Parathyroid adenoma (tissue), 2 donors: ENCODE measurements around the gene FRAT2.

Experiments
- H2AFZ ChIP-seq: fragments of 300-600 bp; sonication (generic); one replicate; pipeline ENCODE4 v1.7.0; 2017; ENCODE audit warnings: antibody characterized with exemption, mild to moderate bottlenecking
- H3K27ac ChIP-seq: fragments of 300-600 bp; sonication (generic); one replicate; pipeline ENCODE4 v1.7.0; 2017
- H3K27me3 ChIP-seq: fragments of 300-600 bp; sonication (generic); one replicate; pipeline ENCODE4 v1.7.0; 2017; ENCODE audit warnings: low read length; ENCODE audit not compliant: control insufficient read depth, insufficient read depth
- H3K36me3 ChIP-seq: fragments of 300-600 bp; sonication (generic); one replicate; pipeline ENCODE4 v1.7.0; 2017; ENCODE audit warnings: low read length; ENCODE audit not compliant: control insufficient read depth, insufficient read depth
- H3K4me1 ChIP-seq: fragments of 300-600 bp; sonication (generic); one replicate; pipeline ENCODE4 v1.7.0; 2017; ENCODE audit warnings: control low read depth
- H3K4me2 ChIP-seq: fragments of 300-600 bp; sonication (generic); one replicate; pipeline ENCODE4 v1.7.0; 2017; ENCODE audit warnings: low read length
- H3K4me3 ChIP-seq: fragments of 300-600 bp; sonication (generic); one replicate; pipeline ENCODE4 v1.7.0; 2017; ENCODE audit warnings: low read depth, low read length
- H3K79me2 ChIP-seq: fragments of 300-600 bp; sonication (generic); one replicate; pipeline ENCODE4 v1.7.0; 2017; ENCODE audit warnings: control low read depth
- H3K9ac ChIP-seq: fragments of 300-600 bp; sonication (generic); one replicate; pipeline ENCODE4 v1.7.0; 2017; ENCODE audit warnings: mild to moderate bottlenecking
- H3K9me3 ChIP-seq: fragments of 300-600 bp; sonication (generic); one replicate; pipeline ENCODE4 v1.7.0; 2017; ENCODE audit warnings: low read length; ENCODE audit not compliant: control insufficient read depth
- CTCF ChIP-seq: fragments of 300-600 bp; sonication (generic); IDR thresholded peaks from one replicate; pipeline ENCODE4 v1.7.0; 2017; ENCODE audit warnings: antibody characterized with exemption, mild to moderate bottlenecking
- donor health status: primary hyperparathyroidism.

Gene FRAT2

GRCh38 chr10:97334370-97335175, at the start of gene FRAT2:
FRAT2 (minus strand) TSS chr10:97334729; CDS start chr10:97334572, 157 bp downstream.
- H3K36me3 ChIP-seq = no peaks in the 10 kb centered on the region
- peak within 1 kb of the TSS; percentile 97 for H3K27ac ChIP-seq
- TF ChIP-seq CTCF = no peak
- peaks cover 22% of the 10 kb centered on the region for H3K4me1 ChIP-seq
- H2AFZ ChIP-seq = peak within 1 kb of the TSS; percentile 99
- H3K79me2 ChIP-seq = peaks cover 7% of the 10 kb centered on the region
- H3K9me3 ChIP-seq = no peaks in the 10 kb centered on the region
- H3K9ac ChIP-seq = peak within 1 kb of the TSS; percentile 81
- H3K4me3 ChIP-seq = peak within 1 kb of the TSS; percentile 84
- H3K27me3 ChIP-seq = no peaks in the 10 kb centered on the region
- peak within 1 kb of the TSS; percentile 95 for H3K4me2 ChIP-seq

- Histone ChIP-seq H3K4me2 (no peak overlapping the region), H3K9me3 (no peaks in the 10 kb centered on the region), H3K36me3 (no peaks in the 10 kb centered on the region), H2AFZ (no peak overlapping the region), H3K27ac (no peak overlapping the region), H3K27me3 (no peaks in the 10 kb centered on the region), H3K79me2 (no peaks in the 10 kb centered on the region), H3K4me3 (no peak overlapping the region), H3K4me1 (no peaks in the 10 kb centered on the region), H3K9ac (no peak overlapping the region)
- no peak for TF ChIP-seq CTCF
Observed at GRCh38 chr10:97384156-97384555, 49.6 kb upstream of the FRAT2 start.

GRCh38 chr10:97383159-97383558, 48.6 kb upstream of the FRAT2 start:
- no peak overlapping the region for H3K4me2 ChIP-seq
- no peak overlapping the region for H3K27ac ChIP-seq
- H3K4me1 ChIP-seq = no peaks in the 10 kb centered on the region
- H3K4me3 ChIP-seq = no peak overlapping the region
- H3K9ac ChIP-seq = no peak overlapping the region
- no peaks in the 10 kb centered on the region for H3K79me2 ChIP-seq
- TF ChIP-seq CTCF = no peak
- H3K36me3 ChIP-seq = no peaks in the 10 kb centered on the region
- H3K27me3 ChIP-seq = no peaks in the 10 kb centered on the region
- H2AFZ ChIP-seq = no peak overlapping the region
- H3K9me3 ChIP-seq = no peaks in the 10 kb centered on the region

- H3K9ac ChIP-seq = no peak overlapping the region
- no peaks in the 10 kb centered on the region for H3K9me3 ChIP-seq
- H3K36me3 ChIP-seq = no peaks in the 10 kb centered on the region
- no peaks in the 10 kb centered on the region for H3K4me1 ChIP-seq
- H3K27ac ChIP-seq = no peak overlapping the region
- no peak overlapping the region for H3K4me3 ChIP-seq
- no peak overlapping the region for H2AFZ ChIP-seq
- no peak for TF ChIP-seq CTCF
- H3K27me3 ChIP-seq = no peaks in the 10 kb centered on the region
- no peak overlapping the region for H3K4me2 ChIP-seq
- no peaks in the 10 kb centered on the region for H3K79me2 ChIP-seq
Observed at GRCh38 chr10:97381626-97382025, 47.1 kb upstream of the FRAT2 start.

- H3K27me3 ChIP-seq = no peaks in the 10 kb centered on the region
- no peaks in the 10 kb centered on the region for H3K9me3 ChIP-seq
- no peak for TF ChIP-seq CTCF
- no peaks in the 10 kb centered on the region for H3K36me3 ChIP-seq
- no peak overlapping the region for H3K4me2 ChIP-seq
- no peak overlapping the region for H3K9ac ChIP-seq
- H3K4me1 ChIP-seq = no peaks in the 10 kb centered on the region
- H3K27ac ChIP-seq = no peak overlapping the region
- H2AFZ ChIP-seq = no peak overlapping the region
- no peaks in the 10 kb centered on the region for H3K79me2 ChIP-seq
- no peak overlapping the region for H3K4me3 ChIP-seq
Observed at GRCh38 chr10:97380516-97380915, 46.0 kb upstream of the FRAT2 start.
